NCI-H1436 treated with DMSO at 0.1 percent for 48 hours (cell line): ENCODE results near the gene TOM1L2.
"Not testable (repeated sequence)": the region's sequence is repeated elsewhere in the genome, so short reads cannot be mapped to it uniquely, and the experiment has no call there.

Experiments
- DNase-seq: peaks from one replicate; lab custom pipeline; 2025; lab: John Stamatoyannopoulos, UW

TOM1L2 gene

DNA sequence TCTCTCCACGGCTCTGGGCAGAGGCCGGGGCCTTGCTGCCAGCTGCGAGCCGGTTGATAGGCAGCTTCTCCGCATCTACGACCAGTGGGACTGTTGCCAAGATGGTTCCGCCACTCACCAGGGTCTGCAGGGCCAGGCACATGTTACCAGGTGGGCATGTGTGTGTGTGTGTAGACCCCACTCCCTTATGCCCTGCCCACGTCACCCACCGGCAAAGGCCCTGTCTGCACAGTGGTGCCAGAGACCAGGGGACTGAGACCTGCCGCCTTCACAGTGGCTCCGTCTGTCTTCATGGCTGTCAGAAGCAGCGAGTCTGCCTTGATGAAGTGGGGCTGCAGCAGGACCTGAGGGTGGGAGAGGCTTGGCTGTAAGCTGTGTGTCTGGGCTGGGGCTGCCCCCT is 153.1 kb downstream of the TOM1L2 start:
- no peak for DNase-seq

- no peak for DNase-seq
Measured at GRCh38 chr17:17818088-17818526, 154.1 kb downstream of the TOM1L2 start.

GRCh38 chr17:17817552-17817947 is 154.7 kb downstream of the TOM1L2 start:
- no peak for DNase-seq

DNA sequence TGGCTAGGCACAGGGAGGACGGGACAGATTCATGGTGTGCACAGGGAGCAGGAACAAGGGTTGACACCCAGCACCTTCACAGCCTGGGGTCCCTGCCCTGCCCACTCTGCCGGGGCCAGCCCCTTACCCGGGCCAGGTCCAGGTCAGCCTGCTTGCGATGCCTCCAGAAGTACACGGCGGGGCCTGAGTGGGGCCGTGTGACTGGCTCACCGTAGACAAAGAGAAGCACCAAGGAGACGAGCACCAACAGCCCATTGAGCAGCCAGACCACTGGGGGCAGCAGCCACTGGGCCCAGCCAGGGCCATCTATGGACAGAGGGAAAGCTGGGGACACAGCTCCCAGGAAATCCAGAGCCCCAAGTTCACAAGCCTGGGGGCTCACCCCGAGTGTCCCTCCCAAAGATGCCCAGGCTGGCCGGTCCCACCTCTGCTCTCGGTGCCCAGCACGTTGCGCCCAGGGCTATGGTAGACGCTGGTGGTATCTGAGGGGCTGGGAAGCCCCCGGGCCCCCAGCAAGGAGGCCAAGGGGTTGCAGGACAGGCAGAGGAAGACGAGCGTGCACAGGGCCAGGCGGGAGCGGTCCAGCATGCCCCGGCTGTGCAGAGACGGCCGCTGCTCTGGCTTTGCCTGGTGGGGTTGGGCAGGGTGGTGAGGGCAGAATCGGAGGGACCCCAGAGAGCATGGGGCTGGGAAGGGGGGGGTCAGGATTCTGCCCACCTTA is 155.2 kb downstream of the TOM1L2 start:
- DNase-seq: no peak

GRCh38 chr17:17816240-17816814 is 155.9 kb downstream of the TOM1L2 start:
- no peak for DNase-seq

- no peak for DNase-seq
Measured at GRCh38 chr17:17815436-17816200, 156.6 kb downstream of the TOM1L2 start.

DNA sequence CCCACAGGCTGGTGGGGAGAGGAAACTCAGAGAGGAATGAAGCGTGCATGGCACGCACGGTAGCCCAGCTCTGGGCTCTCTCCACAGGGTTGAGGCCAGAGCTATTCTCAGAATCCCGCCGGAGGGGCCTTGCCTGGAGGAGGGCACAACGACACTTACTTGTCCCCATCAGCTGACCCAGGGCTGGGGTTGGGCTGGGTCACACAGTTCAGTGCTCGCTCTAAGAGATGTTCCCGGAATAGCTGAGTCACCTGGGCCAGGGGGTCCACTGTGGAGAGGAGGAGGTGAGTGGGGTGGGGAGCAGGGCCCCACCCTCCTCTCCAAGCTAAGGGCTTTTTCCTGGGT is 157.2 kb downstream of the TOM1L2 start:
- DNase-seq: no peak

DNA sequence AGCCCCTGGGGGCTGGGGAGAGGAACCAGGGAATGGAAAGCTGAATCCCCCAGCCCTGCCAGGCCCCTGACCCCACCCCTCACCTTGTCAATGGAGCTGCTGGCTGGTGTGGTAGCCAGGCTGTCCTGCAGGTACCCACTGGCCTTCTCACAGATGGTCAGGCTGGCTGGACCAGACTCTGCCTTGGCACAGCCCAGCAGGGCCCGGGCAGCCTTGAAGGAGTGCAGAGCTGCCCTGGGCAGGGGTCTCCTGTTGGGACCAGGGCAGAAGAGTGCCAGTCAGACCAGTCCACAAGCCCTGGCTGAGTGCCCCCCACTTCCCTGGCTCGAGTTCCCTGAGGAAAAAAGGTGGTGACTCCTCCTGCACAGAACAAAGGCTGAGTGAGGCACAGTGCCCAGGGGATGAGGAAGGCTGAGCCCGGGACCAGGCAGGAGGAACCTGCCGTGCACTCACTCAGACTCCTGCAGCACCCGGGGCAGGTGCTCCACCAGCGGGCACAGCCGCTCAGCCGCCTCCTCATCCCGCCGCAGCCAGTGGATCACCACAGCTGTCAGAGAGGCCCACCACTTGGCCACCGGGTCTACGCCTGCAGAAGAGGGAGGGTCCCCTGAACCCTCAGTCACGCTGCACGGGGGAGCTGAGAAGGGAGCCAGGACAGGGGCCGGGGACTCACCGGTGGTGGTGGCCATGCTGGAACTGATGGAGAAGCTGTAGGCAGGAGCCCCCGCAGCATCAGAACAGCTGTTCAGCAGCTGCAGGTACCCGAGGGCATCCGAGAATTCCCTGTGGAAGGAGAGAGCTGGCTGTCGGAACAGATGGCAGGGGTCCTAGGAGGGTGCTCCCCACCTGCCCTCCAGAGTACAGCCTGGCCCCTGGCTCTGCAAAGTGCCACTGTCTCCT is 157.8 kb downstream of the TOM1L2 start:
- no peak for DNase-seq

DNA sequence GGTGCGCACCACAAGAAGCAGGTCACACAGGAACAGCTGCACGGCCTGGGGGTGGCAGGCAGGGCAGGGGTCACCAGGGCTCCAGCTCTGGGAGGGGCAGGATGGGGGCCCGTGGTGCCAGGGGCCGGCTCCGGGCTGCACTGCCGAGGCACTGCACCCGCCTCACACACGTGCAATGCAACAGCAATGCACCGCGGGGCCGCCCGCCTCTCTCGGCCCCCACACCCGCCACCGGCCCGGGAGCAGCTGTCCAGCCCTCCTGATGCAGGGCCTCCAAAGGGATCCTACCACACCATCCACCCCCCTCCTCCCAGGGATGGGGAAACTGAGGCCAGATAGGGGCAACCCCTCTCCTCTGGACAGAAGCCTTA is 158.5 kb downstream of the TOM1L2 start:
- DNase-seq: no peak

DNA sequence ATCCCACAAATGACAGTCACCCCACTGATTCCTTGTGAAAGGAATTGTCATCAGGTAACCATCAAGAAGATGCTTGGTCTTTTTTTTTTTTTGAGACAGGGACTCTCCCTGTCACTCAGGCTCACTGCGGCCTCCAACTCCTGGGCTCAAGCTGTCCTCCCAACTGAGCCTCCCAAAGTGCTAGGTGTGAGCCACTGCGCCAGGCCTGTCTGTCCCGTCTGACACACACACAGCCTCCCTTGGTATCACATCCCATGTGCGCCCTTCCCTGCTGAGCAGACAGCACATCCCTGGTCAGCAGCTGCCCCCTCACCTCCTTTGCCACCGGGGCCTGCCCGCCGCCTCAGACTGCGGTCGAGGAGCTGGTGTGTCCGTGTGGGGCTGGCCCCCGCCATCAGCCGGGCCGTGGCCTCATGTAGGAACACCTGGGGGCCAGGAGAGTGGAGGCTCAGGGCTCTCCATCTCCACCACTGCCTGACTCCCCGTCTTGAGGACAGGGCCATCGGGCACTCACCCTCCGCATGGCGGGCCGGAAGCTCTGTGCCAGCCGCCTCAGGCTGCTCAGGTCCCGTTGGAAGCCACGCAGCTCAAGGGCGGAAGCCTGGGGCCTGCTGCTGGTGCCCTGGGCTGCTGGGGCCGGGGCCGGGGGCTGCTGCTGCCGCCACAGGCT is 159.0 kb downstream of the TOM1L2 start:
- DNase-seq: no peak

DNA sequence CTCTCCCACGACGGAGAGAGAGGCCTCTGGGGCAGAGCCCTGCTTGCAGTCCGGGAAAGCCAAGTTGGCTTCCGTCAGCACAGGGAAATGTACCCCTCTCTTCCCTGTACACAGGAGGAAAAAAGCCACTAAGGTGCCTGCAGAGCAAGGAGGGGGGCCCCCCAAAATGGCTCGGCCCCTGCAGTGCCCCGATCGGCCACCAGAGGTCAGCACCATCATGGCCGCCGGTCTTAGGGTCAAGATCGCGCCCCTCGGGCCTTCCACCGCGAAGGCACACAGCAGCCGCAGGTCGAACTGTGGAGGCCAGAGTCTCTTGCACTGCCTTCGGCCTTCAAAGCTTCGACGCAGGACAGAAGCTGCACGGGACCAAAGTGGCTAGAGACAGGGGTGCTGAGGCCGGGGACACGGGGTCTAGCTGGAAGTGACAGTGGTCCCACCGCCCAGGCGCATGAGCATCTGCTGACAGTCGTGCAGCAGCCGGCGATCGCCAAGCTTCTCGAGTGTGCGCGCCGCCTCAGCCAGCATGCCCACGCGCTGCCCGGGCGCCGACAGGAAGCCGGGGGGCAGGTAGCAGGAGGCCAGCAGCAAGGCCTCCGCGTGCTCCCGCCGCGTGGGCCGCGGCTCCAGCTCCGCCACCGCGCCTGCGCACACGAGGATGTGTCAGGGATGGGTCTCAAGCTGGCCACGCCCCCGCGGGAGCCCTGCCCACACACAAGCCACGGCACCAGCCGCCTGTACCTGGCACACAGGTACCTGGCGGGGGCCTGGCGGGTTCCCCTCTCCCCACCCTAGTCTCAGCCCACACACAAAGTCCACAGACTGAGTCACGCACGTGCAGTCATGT is 159.8 kb downstream of the TOM1L2 start:
- DNase-seq: no peak

GRCh38 chr17:17811381-17812210 is 160.6 kb downstream of the TOM1L2 start:
- DNase-seq: no peak

- DNase-seq: no peak
Measured at GRCh38 chr17:17810895-17811248, 161.3 kb downstream of the TOM1L2 start.

DNA sequence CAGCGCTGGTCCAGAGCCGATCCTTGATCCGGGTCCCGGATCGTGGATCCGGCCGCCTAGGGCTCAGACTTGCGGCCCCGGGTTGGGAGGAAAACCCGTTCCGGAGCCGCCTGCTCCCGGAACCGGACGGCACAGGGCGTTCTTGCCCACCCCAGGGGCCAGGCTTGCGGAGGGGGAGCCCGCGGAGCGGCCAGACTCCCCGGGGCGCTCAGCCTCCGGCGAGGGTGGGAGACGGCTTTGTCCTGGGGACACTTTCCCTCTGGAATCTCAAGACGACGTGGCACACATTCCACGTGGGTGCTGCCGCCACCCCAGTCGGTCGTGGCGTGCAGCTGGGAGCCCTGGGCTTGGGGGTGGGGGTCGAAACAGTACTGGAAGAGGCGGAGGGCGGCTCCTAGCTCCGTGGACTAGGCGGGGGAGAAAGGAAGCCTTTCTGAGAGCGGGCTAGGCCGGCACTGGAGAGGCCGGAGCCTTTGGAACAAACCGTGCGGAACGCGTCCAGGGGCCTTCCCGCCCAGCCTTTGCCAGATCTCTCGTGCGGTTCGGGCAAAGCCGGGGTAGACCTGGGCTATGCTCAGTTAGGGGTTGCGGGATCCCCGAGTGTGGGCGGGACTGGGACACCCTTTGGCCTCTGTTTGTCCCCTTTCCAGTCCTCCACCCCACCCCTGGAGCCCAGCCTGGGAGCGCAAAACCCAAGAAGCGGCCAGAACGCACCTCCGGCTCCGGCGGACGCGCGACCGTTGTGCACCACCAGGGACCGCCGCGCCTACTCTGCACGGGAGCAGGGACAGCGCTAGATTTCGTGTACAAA is 161.9 kb downstream of the TOM1L2 start:
- no peak for DNase-seq

GRCh38 chr17:17809531-17810083 is 162.6 kb downstream of the TOM1L2 start:
- DNase-seq: no peak

GRCh38 chr17:17808706-17809432 is 163.3 kb downstream of the TOM1L2 start:
- DNase-seq: no peak

GRCh38 chr17:17808200-17808599 is 164.0 kb downstream of the TOM1L2 start:
- not testable (repeated sequence) for DNase-seq

DNA sequence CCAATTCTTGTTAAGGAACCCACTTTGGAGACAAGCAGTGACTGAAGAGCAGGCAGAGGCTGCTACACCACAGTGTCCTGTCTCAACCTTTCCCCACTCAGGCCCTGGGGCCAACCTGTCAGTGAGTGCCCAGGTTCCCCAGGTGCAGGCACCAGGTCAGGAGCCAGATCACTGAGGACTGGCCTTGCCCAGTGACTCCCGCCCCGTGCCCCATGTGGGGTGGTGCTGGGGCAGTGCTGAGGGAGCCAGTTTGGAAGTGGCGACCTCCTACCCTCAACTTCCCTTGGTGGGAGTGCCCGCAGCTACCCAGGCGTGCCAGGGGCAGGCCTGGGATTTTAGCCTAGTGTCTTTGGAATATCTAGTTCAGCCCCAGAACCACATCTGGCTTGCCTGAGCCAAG is 164.8 kb downstream of the TOM1L2 start:
- DNase-seq: no peak
